CD4-positive, alpha-beta T cell (primary cell): Measurements from ENCODE around the gene TRIB2. TPM values are rescaled to one million over a fixed set of nuclear protein-coding genes. Genes with fewer than 3 reads are reported as not detected.

Source experiments
- ATAC-seq: fragments of 200-7000 bp; cut with Tn5 transposase; one replicate; pipeline ENCODE4 v1.10.0; 2022; ENCODE audit warnings: mild to moderate bottlenecking; ENCODE audit not compliant: poor library complexity
- CTCF ChIA-PET: fragments of 350-600 bp; sonication (Branson Sonifier 250); formaldehyde crosslinking; loops from one replicate; lab custom pipeline; 2021; ENCODE audit warnings: antibody characterized with exemption, inconsistent platforms; lab: Charles Lee
- POLR2A ChIA-PET: fragments of 350-600 bp; sonication (Branson Sonifier 250); formaldehyde crosslinking; loops from one replicate; lab custom pipeline; 2021; ENCODE audit warnings: antibody characterized with exemption, inconsistent platforms; lab: Charles Lee
- DNase-seq, 14 experiments: peaks; one replicate each; pipeline ENCODE4 v3.0.0-alpha.2; 2013 to 2020; ENCODE audit warnings: mixed read lengths in 2 of 14
- H3K27ac ChIP-seq, 2 donors: one replicate each; pipeline versions ENCODE4 v1.5.1 to v1.7.0; 2013; ENCODE audit warnings: low read length in 2 of 2, low read depth in 1 of 2, mild to moderate bottlenecking in 1 of 2
- H3K27me3 ChIP-seq, 2 experiments: 1 replicate in 1 of 2; 2 replicates in 1 of 2; pipeline versions ENCODE4 v1.6.1 to v1.7.0; 2013; ENCODE audit warnings: low read length in 2 of 2, control low read depth in 1 of 2, mild to moderate bottlenecking in 1 of 2, moderate library complexity in 1 of 2; ENCODE audit not compliant: insufficient read depth in 2 of 2, control insufficient read depth in 1 of 2
- H3K36me3 ChIP-seq: one replicate; pipeline ENCODE4 v1.6.1; 2013; ENCODE audit warnings: low read length, control low read depth; ENCODE audit not compliant: insufficient read depth
- H3K4me1 ChIP-seq: one replicate; pipeline ENCODE4 v1.6.1; 2013; ENCODE audit warnings: low read length, control low read depth; ENCODE audit not compliant: insufficient read depth
- H3K4me3 ChIP-seq: one replicate; pipeline ENCODE4 v1.5.1; 2013; ENCODE audit warnings: mild to moderate bottlenecking, low read length, moderate library complexity
- H3K9me3 ChIP-seq, 2 experiments: 1 replicate in 1 of 2; 2 replicates in 1 of 2; pipeline versions ENCODE4 v1.6.1 to v1.7.0; 2013; ENCODE audit warnings: low read length in 2 of 2, mild to moderate bottlenecking in 2 of 2, control low read depth in 1 of 2, moderate library complexity in 1 of 2; ENCODE audit not compliant: control insufficient read depth in 1 of 2, insufficient read depth in 1 of 2
- H3K27ac Mint-ChIP-seq: one replicate; pipeline ENCODE4 v1.8.0; 2020; ENCODE audit warnings: mixed read lengths
- H3K27me3 Mint-ChIP-seq: one replicate; pipeline ENCODE4 v1.8.0; 2021; ENCODE audit warnings: mixed read lengths
- H3K36me3 Mint-ChIP-seq: one replicate; pipeline ENCODE4 v1.8.0; 2021; ENCODE audit warnings: low read depth, mixed read lengths
- H3K4me1 Mint-ChIP-seq: one replicate; pipeline ENCODE4 v1.8.0; 2021; ENCODE audit warnings: low read depth, mixed read lengths
- H3K4me3 Mint-ChIP-seq: one replicate; pipeline ENCODE4 v1.8.0; 2020; ENCODE audit warnings: mild to moderate bottlenecking, mixed read lengths
- H3K9me3 Mint-ChIP-seq: one replicate; pipeline ENCODE4 v1.8.0; 2020; ENCODE audit warnings: mixed read lengths
- CTCF ChIP-seq: fragments of 200-600 bp; IDR thresholded peaks from one replicate; pipeline ENCODE4 v1.8.0; 2022; ENCODE audit warnings: antibody characterized with exemption, mild to moderate bottlenecking
- intact Hi-C, 2 experiments: fragments of 100-400 bp; cut with DNase I in 1 of 2; cut with micrococcal nuclease in 1 of 2; formaldehyde crosslinking; loops; one replicate each; pipeline versions ENCODE4 v1.15.1 to v1.9.0; 2023 to 2025; cut with DNase I, micrococcal nuclease
- total RNA-seq, 174 experiments: library from RNA in 2 of 174; stranded (reverse) in 2 of 174; gene quantifications; one replicate each; pipeline ENCODE4 v1.2.3 and lab custom pipeline; 2021 to 2026

The TRIB2 gene
- total RNA-seq, 2 experiments from 2014 or later = 91.3 to 102 TPM

DNA sequence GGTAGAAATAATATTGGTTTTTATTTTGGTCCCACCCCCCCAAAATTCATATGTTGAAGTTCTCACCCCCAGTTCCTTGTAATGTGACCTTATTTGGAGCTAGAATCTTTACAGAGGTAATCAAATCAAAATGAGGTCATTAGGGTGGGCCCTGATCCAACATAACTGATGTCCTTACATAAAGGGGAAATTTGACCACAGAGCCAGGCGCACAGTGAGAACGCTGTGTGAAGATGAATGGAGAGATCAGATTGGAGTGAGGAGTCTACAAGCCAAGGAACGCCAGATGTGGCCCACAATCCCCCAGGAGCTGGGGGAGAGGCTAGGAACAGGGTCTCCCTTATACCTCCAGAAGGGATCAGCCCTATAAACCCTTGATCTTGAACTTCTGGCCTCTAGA is 31.6 kb upstream of the TRIB2 start:
- H3K4me1 ChIP-seq = no peaks in the 10 kb centered on the region
- no peak for TF ChIP-seq CTCF
- ChIA-PET POLR2A (interaction anchor here (0.7 kb wide), 1 partner anchor 347 kb away, joined by 3 read pairs; no protein-coding TSS in a partner anchor), CTCF (no interaction called here)
- Mint-ChIP-seq H3K27ac (no peak overlapping the region), H3K4me1 (peaks cover 7% of the 10 kb centered on the region), H3K9me3 (peaks cover 3% of the 10 kb centered on the region), H3K27me3 (no peaks in the 10 kb centered on the region), H3K36me3 (no peaks in the 10 kb centered on the region), H3K4me3 (no peak overlapping the region)
- no peak for ATAC-seq
- intact Hi-C loops = no loop called here
- no peak overlapping the region for H3K4me3 ChIP-seq
- H3K27ac ChIP-seq = no peak overlapping the region
- H3K9me3 ChIP-seq = peaks cover 0 to 8% of the 10 kb centered on the region in 2 experiments
- H3K36me3 ChIP-seq = no peaks in the 10 kb centered on the region
- DNase-seq = no peak
- no peaks in the 10 kb centered on the region for H3K27me3 ChIP-seq

- H3K36me3 Mint-ChIP-seq = no peaks in the 10 kb centered on the region
- POLR2A ChIA-PET = no interaction called here
- no peak overlapping the region for H3K27ac ChIP-seq
- no peaks in the 10 kb centered on the region for H3K27me3 ChIP-seq
- intact Hi-C loops = no loop called here
- no peak for DNase-seq
- no peak for ATAC-seq
- H3K9me3 Mint-ChIP-seq = peaks cover 3% of the 10 kb centered on the region
- H3K36me3 ChIP-seq = no peaks in the 10 kb centered on the region
- H3K4me1 ChIP-seq = no peaks in the 10 kb centered on the region
- CTCF ChIA-PET = no interaction called here
- no peaks in the 10 kb centered on the region for H3K27me3 Mint-ChIP-seq
- H3K4me3 Mint-ChIP-seq = no peak overlapping the region
- peaks cover 7% of the 10 kb centered on the region for H3K4me1 Mint-ChIP-seq
- no peak overlapping the region for H3K27ac Mint-ChIP-seq
- H3K4me3 ChIP-seq = no peak overlapping the region
- no peak for TF ChIP-seq CTCF
- H3K9me3 ChIP-seq = peaks cover 0 to 3% of the 10 kb centered on the region in 2 experiments
Measured at GRCh38 chr2:12685956-12686355, 30.8 kb upstream of the TRIB2 start.

- no peak overlapping the region for H3K27ac ChIP-seq
- DNase-seq (no peak), ATAC-seq (no peak)
- intact Hi-C loops = no loop called here
- peaks cover 0 to 3% of the 10 kb centered on the region in 2 experiments for H3K9me3 ChIP-seq
- no peaks in the 10 kb centered on the region for H3K36me3 Mint-ChIP-seq
- no peak overlapping the region for H3K4me3 Mint-ChIP-seq
- H3K36me3 ChIP-seq = no peaks in the 10 kb centered on the region
- no peaks in the 10 kb centered on the region for H3K4me1 ChIP-seq
- H3K27ac Mint-ChIP-seq = no peak overlapping the region
- H3K27me3 ChIP-seq = no peaks in the 10 kb centered on the region
- TF ChIP-seq CTCF = no peak
- H3K4me3 ChIP-seq = no peak overlapping the region
- CTCF ChIA-PET = no interaction called here
- POLR2A ChIA-PET = no interaction called here
- peaks cover 7% of the 10 kb centered on the region for H3K4me1 Mint-ChIP-seq
- peaks cover 7% of the 10 kb centered on the region for H3K9me3 Mint-ChIP-seq
- no peaks in the 10 kb centered on the region for H3K27me3 Mint-ChIP-seq
Measured at GRCh38 chr2:12686708-12687283, 29.9 kb upstream of the TRIB2 start.
